ENCODE measurements around the gene TP53BP2. TPM values are rescaled to one million over a fixed set of nuclear protein-coding genes. Genes with fewer than 3 reads are reported as not detected.
"Not testable (repeated sequence)": the region's sequence is repeated elsewhere in the genome, so short reads cannot be mapped to it uniquely, and the experiment has no call there.

The TP53BP2 gene
- total RNA-seq, 1 donor from 2014 or later, result 31.9 TPM

DNA sequence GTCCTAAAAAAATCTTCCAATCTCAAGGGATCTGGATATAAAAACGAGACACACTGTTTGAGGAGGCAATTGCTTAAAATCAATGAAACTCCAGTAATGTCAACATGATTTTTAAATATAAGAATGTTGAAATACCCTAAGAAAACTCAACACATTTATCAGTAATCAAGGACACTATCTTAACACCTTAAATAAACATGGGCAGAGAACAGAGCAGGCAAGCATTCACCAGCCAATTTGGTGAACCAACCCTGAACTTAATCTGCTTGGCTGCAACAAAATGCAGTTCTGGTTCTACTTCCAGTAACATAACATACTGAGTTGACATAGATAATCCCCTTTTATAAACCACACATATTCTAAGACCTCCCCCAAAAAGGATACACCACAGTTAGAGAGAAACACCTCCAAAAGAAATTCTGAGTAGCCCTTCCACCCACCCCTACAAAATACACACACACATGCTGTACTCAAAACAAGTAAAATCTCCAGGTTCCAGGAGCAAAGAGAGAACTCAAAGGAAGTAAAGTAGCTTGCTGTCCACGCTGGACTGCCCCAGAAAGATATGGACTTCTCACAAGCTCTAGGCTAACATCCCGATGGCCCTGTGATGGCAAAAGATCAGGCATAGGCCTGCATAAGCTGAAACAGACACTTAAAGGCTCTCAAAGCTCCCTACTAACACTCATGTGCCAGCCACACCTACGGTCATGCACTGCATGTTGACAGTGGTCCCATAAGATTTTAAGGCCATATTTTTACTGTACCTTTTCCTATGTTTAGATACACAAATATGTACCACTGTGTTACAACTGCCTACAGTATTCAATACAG is 30.5 kb downstream of the TP53BP2 start:
- peaks cover 4% of the 10 kb centered on the region for H3K4me1 ChIP-seq
- no peak for DNase-seq (ENCODE audit: extremely low spot score in 2 of 2)
- no peak overlapping the region for H3K4me3 ChIP-seq
- peaks cover 0 to 25% of the 10 kb centered on the region in 2 donors for H3K36me3 ChIP-seq
- no peak overlapping the region for H3K27ac ChIP-seq
- intact Hi-C loops (cut with DNase I), result no loop called here
- no peaks in the 10 kb centered on the region for H3K27me3 ChIP-seq
- no peaks in the 10 kb centered on the region for H3K9me3 ChIP-seq
- TF ChIP-seq POLR2A (IDR thresholded peaks at IDR 0.05), result no peak
- no peak for TF ChIP-seq POLR2AphosphoS5 (IDR thresholded peaks at IDR 0.05; ENCODE audit: insufficient read depth in 1 of 2, low read depth in 1 of 2)
- TF ChIP-seq CTCF (IDR thresholded peaks at IDR 0.05), result no peak

GRCh38 chr1:223813645-223814044 is 32.1 kb downstream of the TP53BP2 start:
- no peak overlapping the region for H3K27ac ChIP-seq
- no peak for DNase-seq (ENCODE audit: extremely low spot score in 2 of 2)
- H3K27me3 ChIP-seq, result no peaks in the 10 kb centered on the region
- intact Hi-C loops (cut with DNase I), result loop anchor here (2.0 kb wide), 1 partner anchor 33 kb away; no protein-coding TSS in a partner anchor
- no peak overlapping the region for H3K4me3 ChIP-seq
- TF ChIP-seq POLR2AphosphoS5 (IDR thresholded peaks at IDR 0.05; ENCODE audit: insufficient read depth in 1 of 2, low read depth in 1 of 2) (no peak), CTCF (IDR thresholded peaks at IDR 0.05) (no peak), POLR2A (IDR thresholded peaks at IDR 0.05) (no peak)
- H3K36me3 ChIP-seq, result peaks cover 0 to 25% of the 10 kb centered on the region in 2 donors
- no peaks in the 10 kb centered on the region for H3K9me3 ChIP-seq
- no peaks in the 10 kb centered on the region for H3K4me1 ChIP-seq

- Histone ChIP-seq H3K36me3 (peaks cover 0 to 24% of the 10 kb centered on the region in 2 donors), H3K9me3 (no peaks in the 10 kb centered on the region), H3K4me3 (no peak overlapping the region), H3K27me3 (no peaks in the 10 kb centered on the region), H3K4me1 (no peaks in the 10 kb centered on the region), H3K27ac (no peak overlapping the region)
- TF ChIP-seq CTCF (IDR thresholded peaks at IDR 0.05) (peak in 1 of 3 experiments; percentile 55), POLR2AphosphoS5 (IDR thresholded peaks at IDR 0.05; ENCODE audit: insufficient read depth in 1 of 2, low read depth in 1 of 2) (no peak)
- intact Hi-C loops (cut with DNase I), result loop anchor here (2.0 kb wide), 1 partner anchor 35 kb away; no protein-coding TSS in a partner anchor
- no peak for DNase-seq (ENCODE audit: extremely low spot score in 2 of 2)
These were observed 34.1 kb downstream of the TP53BP2 start for GRCh38 chr1:223811634-223812101.

- no peaks in the 10 kb centered on the region for H3K9me3 ChIP-seq
- TF ChIP-seq POLR2A (IDR thresholded peaks at IDR 0.05), result no peak
- no peak for DNase-seq (ENCODE audit: extremely low spot score in 2 of 2)
- no peak overlapping the region for H3K27ac ChIP-seq
- H3K4me1 ChIP-seq, result no peaks in the 10 kb centered on the region
- no peak overlapping the region for H3K4me3 ChIP-seq
- no peaks in the 10 kb centered on the region for H3K27me3 ChIP-seq
- peaks cover 0 to 20% of the 10 kb centered on the region in 2 donors for H3K36me3 ChIP-seq
- intact Hi-C loops (cut with DNase I), result no loop called here
These were observed 35.2 kb downstream of the TP53BP2 start for GRCh38 chr1:223810586-223810985.

GRCh38 chr1:223809905-223810304 is 35.8 kb downstream of the TP53BP2 start:
- H3K9me3 ChIP-seq; H3K27me3 ChIP-seq; H3K4me1 ChIP-seq; H3K4me3 ChIP-seq; DNase-seq (ENCODE audit: extremely low spot score in 2 of 2); H3K27ac ChIP-seq; intact Hi-C loops (cut with DNase I): not testable (repeated sequence)
- peaks cover 0 to 20% of the 10 kb centered on the region in 2 donors for H3K36me3 ChIP-seq

GRCh38 chr1:223803211-223803610 is 42.5 kb downstream of the TP53BP2 start:
- intact Hi-C loops (cut with DNase I), result no loop called here
- DNase-seq (ENCODE audit: extremely low spot score in 2 of 2), result no peak
- no peak overlapping the region for H3K4me3 ChIP-seq
- H3K36me3 ChIP-seq, result peaks cover 0 to 56% of the 10 kb centered on the region in 2 donors
- TF ChIP-seq CTCF (IDR thresholded peaks at IDR 0.05), result no peak
- no peak for TF ChIP-seq POLR2A (IDR thresholded peaks at IDR 0.05)
- TF ChIP-seq POLR2AphosphoS5 (IDR thresholded peaks at IDR 0.05; ENCODE audit: insufficient read depth in 1 of 2, low read depth in 1 of 2), result no peak
- H3K9me3 ChIP-seq, result no peaks in the 10 kb centered on the region
- no peak overlapping the region for H3K27ac ChIP-seq
- H3K27me3 ChIP-seq, result no peaks in the 10 kb centered on the region
- H3K4me1 ChIP-seq, result no peaks in the 10 kb centered on the region
